ENCODE results near the gene CA11.
"Not testable (repeated sequence)": the region's sequence is repeated elsewhere in the genome, so short reads cannot be mapped to it uniquely, and the experiment has no call there.

The CA11 gene

DNA sequence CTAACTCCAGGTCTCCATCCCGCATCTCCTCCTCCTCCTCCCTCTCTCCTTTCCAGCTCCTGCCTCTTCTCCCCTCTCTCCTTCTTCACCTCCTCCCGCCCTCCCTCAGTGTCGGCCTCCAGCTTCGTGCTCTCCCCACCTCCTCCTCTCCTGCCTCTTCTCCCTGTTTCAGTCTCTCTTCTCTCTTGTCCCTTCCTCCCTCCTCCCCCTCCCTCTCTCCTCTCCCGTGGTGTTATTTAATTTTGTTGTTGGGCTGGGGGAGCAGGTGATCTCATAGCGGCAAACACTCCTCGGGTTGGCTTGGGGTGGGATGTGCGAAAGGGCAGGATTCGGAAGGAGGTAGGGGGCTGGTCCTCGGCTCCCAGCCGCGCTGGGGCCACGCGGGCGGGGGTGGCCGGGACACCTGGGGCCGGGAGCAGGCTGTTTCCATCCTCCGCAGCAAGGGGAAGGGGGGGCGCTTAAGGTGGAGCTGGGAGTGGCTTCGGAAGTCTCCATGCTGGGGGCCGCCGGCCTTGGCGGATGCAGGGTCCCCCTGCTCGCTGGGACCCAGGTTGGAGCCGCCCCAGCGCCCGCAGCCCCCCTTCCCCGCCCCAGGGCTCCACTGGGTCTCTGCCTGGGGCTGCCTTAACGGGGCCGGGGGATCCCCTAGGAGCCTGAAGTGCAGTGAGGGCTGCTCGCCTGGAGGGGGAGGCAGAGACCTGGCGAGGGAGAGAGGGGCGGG is at the start of gene CA11:
Gene CA11, minus strand, starts transcription at position 187 of the 721 bp plus-strand sequence. CDS start 555 bp downstream, outside the sequence.
- peak; percentile 95 for DNase-seq

DNA sequence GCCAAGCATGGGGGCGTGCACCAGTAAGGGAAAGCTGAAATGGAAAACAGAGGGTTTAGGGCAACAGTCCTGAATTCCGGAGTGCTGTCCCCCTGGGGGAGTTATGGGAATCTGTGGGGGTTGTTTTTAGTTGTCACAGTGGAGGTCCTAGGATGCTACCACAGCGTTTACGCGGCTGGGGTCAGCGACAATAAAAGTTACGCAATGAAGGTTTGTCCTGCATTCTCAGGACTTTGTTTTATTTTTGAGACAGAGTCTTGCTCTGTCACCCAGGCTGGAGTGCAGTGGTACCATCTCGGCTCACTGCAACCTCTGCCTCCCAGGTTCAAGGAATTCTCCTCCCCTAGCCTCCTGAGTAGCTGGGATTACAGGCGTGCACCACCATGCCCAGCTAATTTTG is 47.6 kb upstream of the CA11 start:
- DNase-seq: not testable (repeated sequence)

DNA sequence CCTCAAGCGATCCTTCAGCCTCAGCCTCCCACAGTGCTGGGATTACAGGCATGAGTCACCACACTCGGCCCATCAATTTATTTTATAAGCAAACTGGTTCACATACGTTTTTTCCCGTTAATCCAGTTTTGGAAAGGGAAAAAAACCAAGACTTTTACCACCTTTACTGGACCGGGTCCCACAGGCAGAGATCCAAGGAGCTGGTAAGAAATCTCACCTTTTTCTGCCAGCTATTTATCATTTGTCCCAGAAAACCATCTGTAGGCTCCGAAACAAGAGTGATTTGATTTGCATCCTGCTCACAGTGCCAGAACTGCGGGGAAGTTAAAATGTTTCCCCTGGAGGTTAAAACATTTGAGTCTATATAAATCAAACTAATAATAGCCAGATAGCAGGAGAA is 43.5 kb upstream of the CA11 start:
- no peak for DNase-seq

- DNase-seq: no peak
Measured at GRCh38 chr19:48687776-48688175, 41.8 kb upstream of the CA11 start.

- not testable (repeated sequence) for DNase-seq
Measured at GRCh38 chr19:48686637-48687036, 40.6 kb upstream of the CA11 start.

DNA sequence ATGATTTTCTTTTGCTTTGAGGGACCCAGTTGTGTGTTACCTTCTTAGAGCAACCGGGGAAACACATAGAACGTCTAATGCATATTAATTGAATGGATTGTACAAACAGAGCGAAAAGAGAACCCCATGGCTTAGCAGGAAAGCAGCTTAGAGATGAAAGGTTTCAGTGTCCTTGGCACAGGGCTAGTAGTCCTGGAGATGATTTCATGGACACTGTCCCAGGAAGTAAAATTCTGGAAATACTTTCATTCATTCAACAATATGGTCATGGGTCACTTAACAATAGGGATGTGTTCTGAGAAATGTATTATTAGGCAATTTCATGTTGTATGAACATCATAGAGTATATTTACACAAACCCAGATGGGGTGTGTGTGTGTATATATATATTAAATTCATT is 40.1 kb upstream of the CA11 start:
- DNase-seq: no peak

- DNase-seq: no peak
Measured at GRCh38 chr19:48685583-48685982, 39.6 kb upstream of the CA11 start.

DNA sequence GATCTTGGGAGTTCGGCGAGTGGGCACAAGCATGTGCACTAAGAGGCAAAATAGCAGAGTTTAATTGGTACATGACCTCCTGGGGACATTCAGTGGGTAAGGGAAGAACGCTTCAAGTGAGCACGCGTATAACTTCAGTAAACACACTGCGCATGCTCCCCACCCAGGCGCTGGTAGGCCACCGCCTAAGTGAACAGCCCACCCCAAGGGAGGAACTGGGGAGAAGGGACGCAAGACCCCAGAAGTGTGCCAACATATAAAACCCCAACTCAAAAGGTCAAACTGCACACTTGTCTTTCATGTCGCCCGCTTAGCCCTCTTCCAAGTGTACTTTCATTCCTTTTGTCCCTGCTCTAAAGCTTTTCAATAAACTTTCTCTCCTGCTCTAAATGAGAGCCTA is 37.4 kb upstream of the CA11 start:
- peak; percentile 27 for DNase-seq

- no peak for DNase-seq
Measured at GRCh38 chr19:48681127-48681470, 35.1 kb upstream of the CA11 start.

- DNase-seq: no peak
Measured at GRCh38 chr19:48680436-48681126, 34.6 kb upstream of the CA11 start.

DNA sequence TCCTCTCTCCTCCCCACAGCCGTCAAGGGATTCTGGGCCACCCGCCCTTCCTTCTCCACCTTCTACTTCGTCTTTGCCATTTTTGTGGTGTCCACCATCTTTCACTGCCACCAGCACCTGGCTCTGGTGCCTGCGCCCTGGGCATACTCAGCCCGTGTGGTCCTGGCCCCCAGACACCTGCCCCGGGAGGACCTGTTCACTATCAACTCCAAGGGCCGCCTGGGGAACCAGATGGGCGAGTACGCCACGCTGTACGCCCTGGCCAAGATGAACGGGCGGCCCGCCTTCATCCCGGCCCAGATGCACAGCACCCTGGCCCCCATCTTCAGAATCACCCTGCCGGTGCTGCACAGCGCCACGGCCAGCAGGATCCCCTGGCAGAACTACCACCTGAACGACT is 34.0 kb upstream of the CA11 start:
- not testable (repeated sequence) for DNase-seq

DNA sequence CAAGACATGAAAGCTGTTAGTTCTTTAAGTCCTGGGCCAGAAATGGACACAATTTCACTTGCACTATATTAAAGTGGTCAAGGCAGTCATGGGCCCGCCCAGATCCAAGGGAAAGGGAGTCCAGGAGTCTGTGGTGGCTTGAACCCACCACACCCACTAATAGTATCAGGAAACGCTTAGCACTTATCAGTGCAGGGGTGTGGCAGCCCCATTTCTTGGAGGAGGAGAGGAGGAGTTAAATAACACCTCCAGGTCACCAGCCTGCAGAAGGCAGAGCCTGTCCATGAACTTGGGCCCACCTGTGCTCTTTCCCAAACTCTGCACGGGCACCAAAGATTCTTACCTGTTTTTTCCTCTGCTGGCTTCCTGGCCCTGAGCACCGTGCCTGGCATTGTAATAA is 32.2 kb upstream of the CA11 start:
- no peak for DNase-seq

DNA sequence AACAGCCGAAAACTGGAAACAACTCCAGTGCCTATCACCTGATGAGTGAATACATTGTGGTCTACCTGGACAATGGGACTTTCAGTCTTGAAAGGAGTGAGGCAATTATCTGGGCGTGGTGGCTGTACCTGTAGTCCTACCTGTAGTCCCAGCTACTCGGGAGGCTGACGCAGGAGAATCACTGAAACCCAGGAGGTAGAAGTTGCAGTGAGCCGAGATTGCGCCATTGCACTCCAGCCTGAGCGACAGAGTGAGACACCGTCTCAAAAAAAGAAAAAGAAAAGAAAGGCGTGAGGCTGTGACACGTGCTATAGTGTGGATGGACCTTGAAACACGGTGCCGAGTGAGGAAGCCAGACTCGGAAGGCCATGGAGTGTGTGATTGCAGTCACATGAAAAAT is 30.9 kb upstream of the CA11 start:
- DNase-seq: no peak

- no peak for DNase-seq
Measured at GRCh38 chr19:48676487-48676886, 30.5 kb upstream of the CA11 start.

DNA sequence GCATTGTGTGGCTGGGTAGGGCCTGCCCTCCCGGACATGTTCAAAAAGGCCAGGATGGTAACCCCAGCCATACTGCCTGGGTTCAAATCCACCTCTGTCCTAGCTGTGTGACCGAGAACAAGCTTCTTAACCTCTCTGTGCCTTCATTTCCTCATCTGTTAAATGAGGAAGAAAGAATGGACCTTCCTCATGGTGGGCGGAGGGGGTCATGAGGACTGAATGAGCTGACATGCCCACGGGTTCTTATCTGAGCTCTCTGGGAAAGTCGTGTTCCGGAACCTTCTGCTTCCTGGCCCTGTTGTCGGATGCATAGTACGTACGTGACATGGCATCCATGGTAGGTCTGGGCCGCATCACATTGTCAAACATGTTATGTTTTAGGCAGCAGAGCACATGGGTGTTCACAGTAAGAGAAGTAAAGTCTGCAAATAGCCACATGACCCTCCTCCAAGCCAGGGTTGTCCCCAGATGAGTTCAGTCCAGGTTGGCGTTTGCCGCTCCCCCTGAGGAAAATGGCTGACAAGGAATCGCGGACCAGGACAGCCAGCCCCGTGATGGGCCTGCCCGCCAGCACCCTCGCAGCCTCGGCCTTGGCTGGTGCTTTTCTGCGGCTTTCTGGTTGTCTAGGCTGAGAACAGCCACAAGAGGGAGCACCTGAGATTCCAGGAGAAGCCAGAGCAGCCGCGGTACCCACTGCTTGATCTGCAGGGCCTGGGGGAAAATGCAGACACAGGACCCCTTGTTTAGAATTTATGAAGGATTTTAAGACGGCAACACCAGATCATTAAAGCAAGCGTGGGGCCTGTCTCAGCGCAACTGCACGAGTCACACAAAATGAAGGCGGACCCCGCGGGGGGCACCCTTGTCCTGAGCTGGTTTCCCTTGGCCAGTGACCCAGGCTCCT is 29.2 kb upstream of the CA11 start:
- peak; percentile 85 for DNase-seq

DNA sequence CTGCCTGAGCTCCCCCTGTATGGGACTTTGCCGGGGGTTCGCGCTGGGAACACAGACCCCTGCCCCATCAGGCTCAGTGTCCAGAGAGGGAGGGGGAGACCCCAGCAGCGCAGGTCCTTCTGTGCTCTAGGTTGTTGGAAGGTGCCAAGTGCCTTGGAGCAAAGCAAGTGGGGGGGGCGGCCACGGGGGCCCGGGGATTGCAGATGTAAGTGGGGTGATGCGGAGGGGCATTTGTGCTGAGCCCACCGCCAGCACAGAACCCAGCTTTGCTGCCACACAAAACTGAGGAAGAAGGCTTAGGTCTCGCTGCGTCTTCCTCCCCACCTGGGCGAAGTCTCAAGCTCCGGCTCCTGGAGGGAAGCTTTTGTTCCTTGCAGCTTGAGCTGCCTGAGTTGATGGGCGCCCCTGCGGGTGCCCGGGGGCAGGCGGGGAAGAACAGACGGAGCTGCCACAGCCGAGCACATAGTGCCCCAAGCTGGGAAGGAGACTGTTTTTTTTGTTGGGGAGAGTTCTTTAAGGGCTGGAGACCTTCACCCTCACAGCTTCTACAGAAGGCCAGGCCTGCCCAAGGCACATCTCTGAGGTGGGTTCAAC is 28.3 kb upstream of the CA11 start:
- no peak for DNase-seq

DNA sequence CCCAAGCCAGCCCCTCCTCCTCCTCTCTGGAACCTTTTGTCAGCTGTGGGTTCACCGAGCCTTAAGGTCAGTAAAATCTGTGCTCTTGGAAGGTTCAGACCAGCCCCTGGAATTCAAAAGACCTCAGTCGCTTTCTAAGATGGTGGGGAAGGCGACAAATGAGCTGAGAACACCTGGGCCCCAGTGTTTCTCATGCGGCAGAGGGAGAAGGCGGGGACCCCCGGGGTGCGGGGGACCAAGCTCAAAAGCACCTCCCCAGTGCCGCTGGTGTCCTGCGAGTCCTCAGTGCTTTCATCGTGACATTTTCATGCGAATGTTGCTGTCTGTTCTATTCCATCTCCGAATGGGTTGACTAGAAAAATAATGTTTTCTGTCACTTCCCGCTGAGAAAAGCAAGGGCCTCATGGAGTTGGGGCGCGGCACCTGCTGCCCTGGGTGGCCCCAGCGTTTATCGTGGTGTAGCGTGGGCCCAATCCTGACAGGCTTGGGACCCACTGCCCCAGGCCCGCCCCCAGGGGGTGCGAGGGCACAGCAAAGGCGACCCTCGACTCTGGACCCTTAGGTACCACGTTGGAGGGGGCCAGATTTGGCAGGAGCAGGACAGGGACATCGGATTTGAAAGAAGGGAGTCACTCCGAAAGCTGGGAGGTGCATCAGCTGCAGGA is 27.6 kb upstream of the CA11 start:
- DNase-seq: no peak

- DNase-seq: no peak
Measured at GRCh38 chr19:48672994-48673393, 27.0 kb upstream of the CA11 start, which contains the start of gene NTN5. Gene NTN5 (minus strand): TSS chr19:48673017. CDS start chr19:48670986, 2,031 bp downstream.

DNA sequence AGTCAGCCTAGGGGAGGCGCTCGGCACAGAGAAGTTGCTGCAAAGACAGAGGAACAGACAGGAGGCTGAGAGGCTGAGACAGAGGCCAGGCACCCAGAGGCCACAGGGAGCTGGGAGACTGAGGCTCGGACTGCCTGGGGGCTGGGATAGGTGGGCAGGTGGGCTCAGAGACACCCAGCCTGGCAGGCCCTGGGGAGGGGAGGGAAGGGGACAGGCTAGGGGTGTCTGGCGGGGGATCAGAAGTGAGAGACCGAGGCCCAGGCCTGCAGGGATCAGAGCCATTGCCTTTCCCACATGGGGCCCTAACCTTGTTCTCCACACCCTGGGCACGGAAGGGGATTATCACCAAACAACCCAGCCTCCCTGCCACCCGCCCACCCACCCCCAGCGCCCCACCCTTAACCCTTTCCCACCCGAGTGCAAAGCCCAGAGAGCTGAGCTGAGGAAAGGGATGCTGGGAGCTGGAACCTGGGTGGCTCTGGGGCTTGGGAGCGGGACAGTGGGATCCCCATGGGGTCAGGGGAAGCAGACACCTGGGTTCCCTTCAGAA is 25.5 kb upstream of the CA11 start:
- DNase-seq: no peak

DNA sequence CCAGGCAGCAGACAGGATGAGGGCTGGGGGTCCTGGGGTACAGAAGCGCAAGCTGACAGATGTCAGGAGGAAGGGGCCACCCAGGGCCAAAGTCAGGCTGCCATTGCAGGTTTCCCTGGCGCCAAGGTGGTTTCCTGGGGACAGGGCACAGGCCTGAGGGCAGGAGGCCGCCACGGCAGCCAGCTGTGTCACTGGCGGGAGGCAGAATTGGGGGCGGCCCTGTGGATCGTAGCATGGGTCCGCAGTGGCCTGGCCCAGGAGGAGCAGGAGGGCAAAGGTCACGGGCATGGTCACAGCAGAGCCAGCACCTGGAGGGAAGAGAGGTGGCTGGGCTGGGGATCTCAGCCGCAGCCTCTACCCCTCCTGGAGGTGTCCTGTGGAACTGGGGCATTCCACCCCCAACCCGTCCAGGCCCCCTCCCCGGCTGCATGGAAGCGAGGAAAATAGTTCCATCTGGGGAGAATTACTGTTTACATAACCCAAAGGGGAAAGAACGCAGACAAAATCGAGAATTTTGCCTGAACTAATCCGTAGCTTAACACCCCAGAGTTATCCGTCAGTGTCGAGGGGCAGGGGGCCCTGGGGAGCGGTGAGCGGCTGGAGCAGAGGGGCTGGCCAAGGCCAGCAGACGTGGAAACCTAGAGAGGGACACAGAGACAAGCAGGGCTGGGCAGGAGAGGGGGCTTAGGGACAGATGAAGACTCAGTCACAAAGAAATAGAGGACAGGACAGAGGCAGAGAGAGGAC is 24.9 kb upstream of the CA11 start:
- DNase-seq: no peak

DNA sequence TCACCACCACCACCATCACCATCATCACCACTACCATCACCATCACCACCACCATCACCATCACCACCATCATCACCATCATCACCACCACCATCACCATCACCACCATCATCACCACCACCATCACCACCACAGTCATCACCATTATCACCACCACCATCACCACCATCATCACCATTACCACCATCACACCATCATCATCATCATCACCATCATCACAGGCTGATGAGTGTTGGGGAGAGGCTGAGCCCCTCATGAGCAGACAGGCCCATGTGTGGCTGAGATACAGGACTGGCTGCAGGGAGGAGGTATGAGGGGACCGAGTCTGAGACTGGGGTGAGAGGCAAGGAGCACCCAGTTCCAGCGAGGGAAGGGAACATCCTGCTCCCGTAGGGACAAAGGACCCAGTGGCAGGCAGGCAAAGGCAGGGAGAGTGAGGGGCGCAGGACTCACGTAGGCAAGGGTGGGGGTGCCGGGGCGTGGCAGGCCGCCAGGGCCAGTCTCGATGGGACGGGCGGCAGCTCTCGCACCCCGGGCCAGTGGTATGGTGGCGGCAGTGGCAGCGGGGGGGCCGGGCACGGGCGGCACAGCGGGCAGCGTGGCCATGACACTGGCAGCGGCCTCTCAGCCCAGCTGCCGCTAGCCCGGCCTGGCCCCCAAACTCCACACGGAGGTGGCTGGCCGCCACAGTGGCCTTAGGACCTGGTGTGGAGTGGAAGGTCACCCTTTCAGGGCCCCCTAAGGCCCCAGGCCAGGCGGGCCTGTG is 24.1 kb upstream of the CA11 start:
- DNase-seq: no peak
